DOHH2 (cell line): ENCODE measurements around the gene PRRX1.

ENCODE experiments used
- H3F3A ChIP-seq: fragments of 200-600 bp; sonication (generic), shearing (Covaris generic); 2 replicates; pipeline ENCODE4 v1.6.0; 2016; ENCODE audit warnings: antibody characterized with exemption, mild to moderate bottlenecking; ENCODE audit not compliant: control insufficient read depth, insufficient read depth
- H3K27ac ChIP-seq: fragments of 200-600 bp; sonication (generic); 2 replicates; pipeline ENCODE4 v1.5.1; 2014; ENCODE audit warnings: low read depth, mild to moderate bottlenecking, low read length, moderate library complexity
- H3K27me3 ChIP-seq: fragments of 200-600 bp; sonication (generic); 2 replicates; pipeline ENCODE4 v1.6.1; 2014; ENCODE audit warnings: mild to moderate bottlenecking, low read length, mixed read lengths; ENCODE audit not compliant: control insufficient read depth
- H3K36me3 ChIP-seq: fragments of 200-600 bp; sonication (generic); 2 replicates; pipeline ENCODE4 v1.6.1; 2014; ENCODE audit warnings: mild to moderate bottlenecking, low read length, moderate library complexity, mixed read lengths; ENCODE audit not compliant: control insufficient read depth
- H3K4me1 ChIP-seq: fragments of 200-600 bp; sonication (generic); 2 replicates; pipeline ENCODE4 v1.6.1; 2014; ENCODE audit warnings: mild to moderate bottlenecking, low read length, mixed read lengths; ENCODE audit not compliant: control insufficient read depth
- H3K4me2 ChIP-seq: fragments of 200-600 bp; sonication (generic); 2 replicates; pipeline ENCODE4 v1.6.0; 2014; ENCODE audit warnings: mild to moderate bottlenecking, low read length, moderate library complexity
- H3K4me3 ChIP-seq: fragments of 200-600 bp; sonication (generic); 2 replicates; pipeline ENCODE4 v1.5.1; 2014; ENCODE audit warnings: mild to moderate bottlenecking, low read length, mixed read lengths
- H3K79me2 ChIP-seq: fragments of 200-600 bp; sonication (generic); 2 replicates; pipeline ENCODE4 v1.6.1; 2014; ENCODE audit warnings: mild to moderate bottlenecking, low read length, mixed read lengths; ENCODE audit not compliant: control insufficient read depth
- H3K9me2 ChIP-seq: fragments of 200-600 bp; sonication (generic); replicated peaks from 2 replicates; pipeline ENCODE4 v1.6.1; 2014; ENCODE audit warnings: mild to moderate bottlenecking, low read length, mixed read lengths; ENCODE audit not compliant: control insufficient read depth
- H3K9me3 ChIP-seq: fragments of 200-600 bp; sonication (generic); 2 replicates; pipeline ENCODE4 v1.6.1; 2014; ENCODE audit warnings: antibody characterized with exemption, low read length, mixed read lengths; ENCODE audit not compliant: control insufficient read depth, insufficient read depth
- H4K20me1 ChIP-seq: fragments of 200-600 bp; sonication (generic); 2 replicates; pipeline ENCODE4 v1.6.0; 2014; ENCODE audit warnings: low read depth, mild to moderate bottlenecking, antibody characterized with exemption, low read length, moderate library complexity; ENCODE audit not compliant: control insufficient read depth, insufficient read depth
- CTCF ChIP-seq: fragments of 200-600 bp; sonication (generic); IDR thresholded peaks from one replicate; pipeline ENCODE4 v1.5.1; 2014; ENCODE audit warnings: antibody characterized with exemption, mild to moderate bottlenecking, low read depth, low read length; ENCODE audit not compliant: poor library complexity, severe bottlenecking
- EZH2phosphoT487 ChIP-seq: fragments of 200-600 bp; sonication (generic); IDR thresholded peaks from 2 replicates; pipeline ENCODE4 v1.6.1; 2017; ENCODE audit warnings: borderline replicate concordance, mild to moderate bottlenecking, antibody characterized with exemption, low read length, moderate library complexity, mixed read lengths

The PRRX1 gene

GRCh38 chr1:170624146-170624545, 39.8 kb upstream of the PRRX1 start:
- TF ChIP-seq CTCF (no peak), EZH2phosphoT487 (no peak)
- Histone ChIP-seq H3K79me2 (no peaks in the 10 kb centered on the region), H3K27me3 (no peaks in the 10 kb centered on the region), H3K9me2 (no peaks in the 10 kb centered on the region), H3K4me2 (no peak overlapping the region), H3K4me3 (no peak overlapping the region), H3F3A (no peaks in the 10 kb centered on the region), H3K4me1 (no peaks in the 10 kb centered on the region), H3K27ac (no peak overlapping the region), H3K9me3 (no peaks in the 10 kb centered on the region), H4K20me1 (no peaks in the 10 kb centered on the region), H3K36me3 (no peaks in the 10 kb centered on the region)

- no peaks in the 10 kb centered on the region for H3K79me2 ChIP-seq
- no peak overlapping the region for H3K27ac ChIP-seq
- H3K9me3 ChIP-seq: no peaks in the 10 kb centered on the region
- no peaks in the 10 kb centered on the region for H3F3A ChIP-seq
- no peaks in the 10 kb centered on the region for H4K20me1 ChIP-seq
- no peaks in the 10 kb centered on the region for H3K27me3 ChIP-seq
- no peaks in the 10 kb centered on the region for H3K4me1 ChIP-seq
- no peak overlapping the region for H3K4me3 ChIP-seq
- no peaks in the 10 kb centered on the region for H3K36me3 ChIP-seq
- no peaks in the 10 kb centered on the region for H3K9me2 ChIP-seq
- no peak overlapping the region for H3K4me2 ChIP-seq
- TF ChIP-seq EZH2phosphoT487 (no peak), CTCF (no peak)
These were observed 33.0 kb upstream of the PRRX1 start for GRCh38 chr1:170630977-170631376.

GRCh38 chr1:170634293-170634692, 29.6 kb upstream of the PRRX1 start:
- no peak for TF ChIP-seq EZH2phosphoT487
- no peak for TF ChIP-seq CTCF

More at GRCh38 chr1:170634293-170634692, 29.6 kb upstream of the PRRX1 start:
- Histone ChIP-seq H3K27me3 (no peaks in the 10 kb centered on the region), H3K36me3 (no peaks in the 10 kb centered on the region), H3K4me3 (no peak overlapping the region), H4K20me1 (no peaks in the 10 kb centered on the region), H3K9me2 (no peaks in the 10 kb centered on the region), H3K27ac (no peak overlapping the region), H3K4me1 (no peaks in the 10 kb centered on the region), H3K9me3 (no peaks in the 10 kb centered on the region), H3K4me2 (no peak overlapping the region), H3F3A (no peaks in the 10 kb centered on the region), H3K79me2 (no peaks in the 10 kb centered on the region)
